Activated CD4-positive, alpha-beta T cell treated with anti-CD3 and anti-CD28 coated beads for 36 hours (primary cell): ENCODE measurements around the gene KDELR3. TPM values are rescaled to one million over a fixed set of nuclear protein-coding genes. Genes with fewer than 3 reads are reported as not detected.
A peak's percentile ranks its signal among the peaks of the same experiment; 100 is the strongest.

ENCODE experiments used
- ATAC-seq: fragments of 200-7000 bp; cut with Tn5 transposase; one replicate; pipeline ENCODE4 v1.10.0; 2021; ENCODE audit warnings: mild to moderate bottlenecking, moderate library complexity
- CTCF ChIA-PET: fragments of 350-600 bp; sonication (Branson Sonifier 250); formaldehyde crosslinking; loops from one replicate; lab custom pipeline; 2021; ENCODE audit warnings: antibody characterized with exemption; lab: Charles Lee
- POLR2A ChIA-PET: fragments of 350-600 bp; sonication (Branson Sonifier 250); formaldehyde crosslinking; loops from one replicate; lab custom pipeline; 2021; ENCODE audit warnings: antibody characterized with exemption, inconsistent platforms; lab: Charles Lee
- DNase-seq: peaks from one replicate; pipeline ENCODE4 v3.0.0-alpha.2; 2020
- H3K27ac Mint-ChIP-seq: one replicate; pipeline ENCODE4 v1.8.0; 2021; ENCODE audit warnings: mixed read lengths
- H3K27me3 Mint-ChIP-seq: one replicate; pipeline ENCODE4 v1.8.0; 2021; ENCODE audit warnings: mixed read lengths
- H3K36me3 Mint-ChIP-seq: one replicate; pipeline ENCODE4 v1.8.0; 2021; ENCODE audit warnings: low read depth, mixed read lengths
- H3K4me1 Mint-ChIP-seq: one replicate; pipeline ENCODE4 v1.8.0; 2021; ENCODE audit warnings: mixed read lengths
- H3K4me3 Mint-ChIP-seq: one replicate; pipeline ENCODE4 v1.8.0; 2021; ENCODE audit warnings: mild to moderate bottlenecking, moderate library complexity, mixed read lengths
- H3K9me3 Mint-ChIP-seq: one replicate; pipeline ENCODE4 v1.8.0; 2021; ENCODE audit warnings: low read depth, mixed read lengths
- intact Hi-C, 2 experiments: fragments of 100-400 bp; cut with DNase I in 1 of 2; cut with micrococcal nuclease in 1 of 2; formaldehyde crosslinking; loops; one replicate each; pipeline versions ENCODE4 v1.14.2 to v1.15.1; 2022 to 2024; cut with DNase I, micrococcal nuclease
- total RNA-seq, 2 experiments: library from RNA; stranded (reverse); gene quantifications; one replicate each; pipeline ENCODE4 v1.2.3, GENCODE V29; 2021

Gene KDELR3
- total RNA-seq, 2 experiments from 2014 or later = 0.84 to 1.1 TPM

DNA sequence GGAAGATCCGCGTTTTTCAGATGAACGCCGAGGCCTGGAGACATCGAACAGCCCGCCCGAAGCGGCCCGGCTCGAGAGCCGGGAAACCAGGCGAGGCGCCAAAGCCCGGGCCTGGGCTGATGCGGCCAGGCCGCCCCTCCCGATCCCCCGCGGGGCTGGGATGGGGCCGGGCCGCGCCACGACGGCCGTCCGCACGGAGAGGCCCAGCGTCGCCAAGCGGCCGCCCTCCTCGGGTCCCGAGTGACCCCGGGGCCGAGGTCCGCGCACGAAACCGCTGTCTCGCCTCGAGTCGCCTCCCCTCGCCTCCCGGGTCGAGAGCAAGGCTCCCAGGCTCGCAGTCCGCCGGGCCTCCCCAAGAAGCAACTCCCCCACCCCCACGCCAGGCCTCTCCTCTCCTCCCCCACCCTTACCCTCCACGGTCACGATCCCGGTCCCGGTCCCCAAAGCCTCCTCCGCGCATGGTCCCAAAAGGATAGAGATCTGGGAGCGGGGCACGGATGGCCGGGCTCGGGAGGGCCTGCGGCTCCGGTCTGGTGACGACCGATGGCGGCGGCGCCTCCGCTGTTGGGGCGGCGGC lies 37.7 kb downstream of the KDELR3 start:
- Mint-ChIP-seq H3K4me3 (peak overlapping the region; percentile 89), H3K27ac (peak overlapping the region; percentile 100), H3K9me3 (peaks cover 2% of the 10 kb centered on the region), H3K27me3 (no peaks in the 10 kb centered on the region), H3K4me1 (peaks cover 40% of the 10 kb centered on the region), H3K36me3 (peaks cover 50% of the 10 kb centered on the region)
- ChIA-PET CTCF (no interaction called here), POLR2A (no interaction called here)
- intact Hi-C loops = loop anchor here (1.0 to 5.0 kb wide), 15 partner anchors 27 to 1977 kb away; partner anchors contain the start of genes DMC1 (in 2 of the 2), GTPBP1 (in 2 of the 2), CBY1 (in 1 of the 2) and CSNK1E (in 1 of the 2)
- peak; percentile 76 for DNase-seq
- ATAC-seq = peak; percentile 15

DNA sequence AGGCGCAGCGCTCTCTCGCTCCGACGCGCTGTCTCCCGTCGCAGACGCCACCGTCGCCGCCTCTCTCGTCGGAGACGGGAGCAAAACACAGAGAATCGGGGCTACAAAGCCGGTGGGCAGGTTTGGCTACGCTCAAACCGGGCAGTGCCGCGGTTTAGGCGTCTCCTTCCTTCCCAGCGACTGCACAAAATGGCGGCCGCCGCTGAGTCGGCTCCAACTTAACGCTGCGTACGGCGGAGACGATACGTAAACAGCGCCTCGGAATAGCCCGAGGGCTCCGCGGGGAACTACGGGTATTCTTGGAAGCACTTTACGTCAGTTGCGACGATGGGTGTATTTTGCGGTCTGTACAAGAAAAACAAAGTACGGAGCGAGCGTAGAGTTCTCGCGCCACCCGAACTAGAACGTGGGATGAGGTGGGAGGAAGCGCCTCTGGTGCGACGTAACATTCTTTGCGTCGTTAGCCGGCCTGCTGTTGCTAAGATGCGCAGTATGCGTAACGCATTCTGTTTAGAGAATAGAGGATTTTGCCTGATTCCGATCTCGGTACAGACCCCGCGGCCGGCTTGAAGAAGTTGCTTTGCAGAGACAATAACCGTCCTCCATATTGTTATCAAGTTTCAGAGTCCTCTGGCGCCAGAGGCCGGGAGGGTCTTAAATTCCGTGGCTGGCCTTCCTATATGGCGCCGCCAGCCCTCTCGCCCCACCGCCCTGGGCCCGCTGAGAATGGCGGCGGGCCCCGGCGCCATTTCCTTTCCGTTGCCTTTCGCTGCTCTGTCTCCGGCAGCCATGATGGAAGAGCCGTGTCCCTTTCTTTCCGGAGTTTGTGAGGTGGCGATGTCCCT lies 38.4 kb downstream of the KDELR3 start, which contains the start of gene DDX17:
DDX17 (minus strand) TSS at position 194 of the 845 bp plus-strand sequence.
- Mint-ChIP-seq H3K4me3 (peak within 1 kb of the TSS; percentile 89), H3K27ac (peak within 1 kb of the TSS; percentile 100), H3K9me3 (peaks cover 2% of the 10 kb centered on the region), H3K4me1 (peaks cover 36% of the 10 kb centered on the region), H3K36me3 (peaks cover 43% of the 10 kb centered on the region), H3K27me3 (no peaks in the 10 kb centered on the region)
- ChIA-PET CTCF (no interaction called here), POLR2A (no interaction called here)
- peak; percentile 89 for ATAC-seq
- peak; percentile 95 for DNase-seq
- intact Hi-C loops = loop anchor here (1.0 to 5.0 kb wide), 15 partner anchors 26 to 1978 kb away; partner anchors contain the start of genes DMC1 (in 2 of the 2), GTPBP1 (in 2 of the 2), CBY1 (in 1 of the 2) and CSNK1E (in 1 of the 2)

DNA sequence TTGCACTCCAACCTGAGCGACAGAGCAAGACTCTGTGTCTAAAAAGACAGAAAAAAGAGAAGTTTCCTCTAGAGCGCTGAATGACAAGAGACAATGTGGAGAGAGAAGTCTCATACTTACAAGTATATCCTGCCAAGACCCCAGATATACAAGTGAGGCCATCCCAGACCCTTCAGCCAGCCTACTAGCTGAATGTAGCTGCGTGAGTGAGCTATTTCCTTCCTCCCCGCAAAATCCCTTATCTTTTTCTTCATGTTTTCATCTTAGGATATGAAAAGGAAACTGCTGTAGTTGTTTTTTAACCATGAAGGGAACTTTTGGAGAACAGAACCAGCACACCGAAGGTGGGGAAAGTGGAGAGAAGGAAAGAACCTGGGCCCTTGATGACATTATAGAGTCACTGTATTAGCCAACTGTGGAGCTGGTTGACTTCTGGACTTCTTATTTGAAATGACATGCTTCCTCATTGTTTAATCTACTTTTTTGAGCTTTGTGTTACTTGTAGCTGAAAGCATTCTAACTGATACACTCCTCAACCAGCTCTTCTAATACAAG lies 42.6 kb downstream of the KDELR3 start:
- POLR2A ChIA-PET = interaction anchor here (1.2 kb wide), 1 partner anchor 8 kb away, joined by 4 read pairs; no protein-coding TSS in a partner anchor
- intact Hi-C loops = no loop called here

DNA sequence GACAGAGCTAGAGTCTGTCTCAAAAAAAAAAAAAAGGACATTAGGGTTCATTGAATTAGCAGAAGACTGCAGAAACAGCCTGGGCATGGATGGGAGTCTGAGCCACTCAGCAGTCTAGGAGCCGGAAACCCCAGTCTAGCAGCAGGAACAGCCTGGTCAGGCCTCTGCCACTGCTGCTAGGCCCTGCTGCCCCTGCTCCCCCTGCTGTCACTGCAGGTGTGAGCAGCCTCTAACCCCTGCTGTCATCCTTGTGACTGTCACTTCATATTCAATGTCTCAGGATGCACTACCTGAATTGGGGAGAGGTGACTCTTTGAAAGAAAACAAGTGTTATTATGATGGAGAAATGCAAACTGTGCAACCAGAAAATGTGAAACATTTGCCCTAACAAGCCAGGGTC lies 45.2 kb downstream of the KDELR3 start:
- ATAC-seq (peak; percentile 97), DNase-seq (peak; percentile 66)
- peaks cover 1% of the 10 kb centered on the region for H3K9me3 Mint-ChIP-seq
- peaks cover 2% of the 10 kb centered on the region for H3K36me3 Mint-ChIP-seq
- no peak overlapping the region for H3K4me3 Mint-ChIP-seq
- H3K27me3 Mint-ChIP-seq = no peaks in the 10 kb centered on the region
- no peak overlapping the region for H3K27ac Mint-ChIP-seq
- ChIA-PET CTCF (interaction anchor here (1.2 kb wide), 1 partner anchor 11 kb away, joined by 3 read pairs; no protein-coding TSS in a partner anchor), POLR2A (no interaction called here)
- peaks cover 2% of the 10 kb centered on the region for H3K4me1 Mint-ChIP-seq
- intact Hi-C loops = no loop called here

More for the DNA sequence above, 42.6 kb downstream of the KDELR3 start:
- Mint-ChIP-seq H3K27ac (no peak overlapping the region), H3K36me3 (peaks cover 4% of the 10 kb centered on the region), H3K27me3 (no peaks in the 10 kb centered on the region), H3K4me1 (peaks cover 9% of the 10 kb centered on the region), H3K4me3 (no peak overlapping the region), H3K9me3 (peaks cover 2% of the 10 kb centered on the region)
- CTCF ChIA-PET = interaction anchor here (0.6 to 1.3 kb wide), 5 partner anchors 14 to 62 kb away, joined by 3 to 6 read pairs (median 3); no protein-coding TSS in a partner anchor
- no peak for DNase-seq
- ATAC-seq = no peak

DNA sequence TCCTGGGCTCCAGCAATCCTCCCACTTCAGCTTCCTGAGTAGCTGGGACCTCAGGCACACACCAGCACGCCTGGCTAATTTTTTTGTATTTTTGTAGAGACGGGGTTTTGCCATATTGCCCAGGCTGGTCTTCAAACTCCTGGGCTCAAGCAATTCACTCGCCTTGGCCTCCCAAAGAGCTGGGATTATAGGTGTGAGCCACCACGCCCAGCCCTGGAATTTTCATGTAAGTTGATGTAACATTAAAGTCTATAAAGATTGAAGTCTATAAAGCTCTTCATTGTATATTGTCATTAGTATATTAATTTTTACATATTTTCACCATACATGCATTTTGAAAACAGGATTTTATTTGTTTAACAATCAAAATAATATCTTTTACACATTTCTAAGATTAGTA lies 50.7 kb downstream of the KDELR3 start:
- Mint-ChIP-seq H3K36me3 (no peaks in the 10 kb centered on the region), H3K4me1 (no peaks in the 10 kb centered on the region), H3K4me3 (no peak overlapping the region), H3K27ac (no peak overlapping the region), H3K27me3 (no peaks in the 10 kb centered on the region), H3K9me3 (no peaks in the 10 kb centered on the region)
- ChIA-PET POLR2A (no interaction called here), CTCF (interaction anchor here (0.7 kb wide), 1 partner anchor 32 kb away, joined by 3 read pairs; no protein-coding TSS in a partner anchor)
- ATAC-seq (no peak), DNase-seq (no peak)
- intact Hi-C loops = no loop called here

DNA sequence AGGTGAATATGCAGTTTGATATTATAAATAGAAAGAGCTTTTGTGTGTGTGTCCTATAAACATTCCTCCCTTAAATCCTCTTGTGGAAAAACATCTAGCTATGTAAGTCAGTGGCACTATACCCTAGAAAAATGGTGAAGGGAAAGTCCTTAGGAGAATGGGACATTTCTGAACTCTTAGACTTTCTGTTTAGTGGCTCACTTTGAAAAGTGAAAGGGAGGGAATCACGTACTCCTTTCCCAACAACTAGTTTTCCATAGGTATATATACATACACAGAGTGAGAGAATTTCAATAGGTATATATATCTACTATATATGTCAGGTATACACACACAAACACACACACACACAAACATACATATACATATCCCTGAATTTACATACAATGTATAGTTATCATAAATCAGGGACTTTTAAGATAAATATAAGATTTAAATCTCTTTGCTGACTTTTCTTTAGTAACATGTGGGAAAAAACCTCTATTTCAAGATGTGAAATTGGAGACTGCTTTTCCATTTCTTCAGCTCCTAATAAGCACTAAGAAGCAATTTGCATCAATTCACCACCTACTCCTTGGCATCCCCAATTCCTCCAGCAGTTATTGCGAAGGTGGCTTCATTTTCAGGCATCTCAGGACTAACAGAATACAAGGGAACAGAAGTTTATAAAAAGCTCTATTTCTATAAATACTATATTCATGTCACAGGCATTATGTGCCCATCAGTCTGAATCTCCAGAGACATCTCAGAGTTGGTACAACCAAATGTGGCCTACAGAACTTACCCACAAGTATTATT lies 51.8 kb downstream of the KDELR3 start:
- Mint-ChIP-seq H3K27ac (no peak overlapping the region), H3K36me3 (no peaks in the 10 kb centered on the region), H3K4me3 (no peak overlapping the region), H3K4me1 (no peaks in the 10 kb centered on the region), H3K27me3 (peaks cover 2% of the 10 kb centered on the region), H3K9me3 (no peaks in the 10 kb centered on the region)
- ATAC-seq = no peak
- ChIA-PET POLR2A (no interaction called here), CTCF (no interaction called here)
- DNase-seq = no peak
- intact Hi-C loops = no loop called here

DNA sequence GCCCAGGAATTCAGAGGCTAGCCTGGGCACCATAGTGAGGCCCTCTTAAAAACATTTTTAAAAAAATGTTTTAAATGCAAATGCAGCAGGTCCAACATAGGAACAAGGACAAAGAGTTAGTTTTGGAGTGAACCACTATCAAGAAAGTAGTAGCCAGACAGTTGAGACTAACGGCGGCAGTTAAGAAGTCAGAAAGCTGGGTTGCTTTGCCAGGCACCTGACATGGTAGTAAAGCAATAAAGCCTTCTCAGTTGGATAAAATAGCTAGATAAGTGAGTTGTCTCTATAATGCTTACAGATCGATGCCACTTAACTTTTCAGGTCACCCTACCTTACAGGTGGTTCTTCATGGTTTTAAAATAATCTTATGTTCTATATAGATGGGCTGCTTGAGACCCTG lies 55.1 kb downstream of the KDELR3 start:
- intact Hi-C loops = no loop called here
- Mint-ChIP-seq H3K9me3 (no peaks in the 10 kb centered on the region), H3K27ac (no peak overlapping the region), H3K27me3 (peaks cover 2% of the 10 kb centered on the region), H3K4me3 (no peak overlapping the region), H3K36me3 (no peaks in the 10 kb centered on the region), H3K4me1 (no peaks in the 10 kb centered on the region)
- DNase-seq = no peak
- POLR2A ChIA-PET = interaction anchor here (0.7 kb wide), 1 partner anchor 49 kb away, joined by 4 read pairs; no protein-coding TSS in a partner anchor
- CTCF ChIA-PET = interaction anchor here (1.0 to 1.7 kb wide), 2 partner anchors 13 to 19 kb away, joined by 3 to 5 read pairs; no protein-coding TSS in a partner anchor
- no peak for ATAC-seq

DNA sequence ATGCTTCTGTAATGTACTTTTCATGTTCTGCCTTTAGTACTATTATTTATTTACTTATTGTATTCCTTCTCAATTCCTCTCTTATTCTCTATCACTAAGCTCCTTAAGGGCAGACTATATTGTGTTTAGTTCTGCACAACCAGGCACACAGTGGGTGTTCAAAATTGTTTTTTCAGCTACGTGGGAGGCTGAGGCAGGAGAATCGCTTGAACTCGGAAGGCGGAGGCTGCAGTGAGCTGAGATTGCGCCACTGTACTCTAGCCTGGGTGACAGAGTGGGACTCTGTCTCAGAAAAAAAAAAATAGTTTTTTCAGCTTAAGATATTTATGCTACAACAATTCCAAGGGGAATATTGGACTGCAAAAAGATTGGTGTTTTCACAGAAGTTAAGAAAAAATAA lies 55.6 kb downstream of the KDELR3 start:
- Mint-ChIP-seq H3K9me3 (no peaks in the 10 kb centered on the region), H3K4me3 (no peak overlapping the region), H3K36me3 (no peaks in the 10 kb centered on the region), H3K27ac (no peak overlapping the region), H3K4me1 (no peaks in the 10 kb centered on the region), H3K27me3 (peaks cover 2% of the 10 kb centered on the region)
- intact Hi-C loops = no loop called here
- no peak for ATAC-seq
- no peak for DNase-seq
- CTCF ChIA-PET = interaction anchor here (1.0 to 1.7 kb wide), 3 partner anchors 11 to 19 kb away, joined by 3 to 5 read pairs (median 3); no protein-coding TSS in a partner anchor
- POLR2A ChIA-PET = interaction anchor here (0.7 kb wide), 2 partner anchors 49 to 890 kb away, joined by 3 to 4 read pairs; no protein-coding TSS in a partner anchor

DNA sequence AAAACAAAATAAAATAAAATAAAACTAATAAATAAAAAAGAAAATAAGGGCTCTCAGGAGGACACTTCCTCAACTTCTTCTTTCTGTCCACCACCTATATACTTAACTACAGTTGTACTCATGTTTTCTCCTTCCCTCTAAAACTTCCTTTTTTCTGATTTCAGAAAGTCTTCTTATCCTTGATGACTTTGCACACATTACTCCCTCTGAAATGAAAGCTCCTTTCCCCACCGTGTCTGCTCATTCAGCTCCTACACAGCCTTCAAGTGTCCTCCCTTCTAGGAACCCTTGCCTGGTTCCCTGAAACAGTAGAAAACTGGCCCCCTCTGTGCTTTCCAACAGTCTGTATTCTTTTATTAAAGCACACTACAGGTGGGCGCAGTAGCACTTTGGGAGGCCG lies 56.5 kb downstream of the KDELR3 start:
- H3K4me1 Mint-ChIP-seq = no peaks in the 10 kb centered on the region
- H3K27me3 Mint-ChIP-seq = peaks cover 2% of the 10 kb centered on the region
- ATAC-seq (no peak), DNase-seq (no peak)
- CTCF ChIA-PET = interaction anchor here (1.7 kb wide), 1 partner anchor 14 kb away, joined by 5 read pairs; no protein-coding TSS in a partner anchor
- intact Hi-C loops = no loop called here
- no peak overlapping the region for H3K4me3 Mint-ChIP-seq
- no peaks in the 10 kb centered on the region for H3K9me3 Mint-ChIP-seq
- no peaks in the 10 kb centered on the region for H3K36me3 Mint-ChIP-seq
- H3K27ac Mint-ChIP-seq = no peak overlapping the region
- POLR2A ChIA-PET = no interaction called here

DNA sequence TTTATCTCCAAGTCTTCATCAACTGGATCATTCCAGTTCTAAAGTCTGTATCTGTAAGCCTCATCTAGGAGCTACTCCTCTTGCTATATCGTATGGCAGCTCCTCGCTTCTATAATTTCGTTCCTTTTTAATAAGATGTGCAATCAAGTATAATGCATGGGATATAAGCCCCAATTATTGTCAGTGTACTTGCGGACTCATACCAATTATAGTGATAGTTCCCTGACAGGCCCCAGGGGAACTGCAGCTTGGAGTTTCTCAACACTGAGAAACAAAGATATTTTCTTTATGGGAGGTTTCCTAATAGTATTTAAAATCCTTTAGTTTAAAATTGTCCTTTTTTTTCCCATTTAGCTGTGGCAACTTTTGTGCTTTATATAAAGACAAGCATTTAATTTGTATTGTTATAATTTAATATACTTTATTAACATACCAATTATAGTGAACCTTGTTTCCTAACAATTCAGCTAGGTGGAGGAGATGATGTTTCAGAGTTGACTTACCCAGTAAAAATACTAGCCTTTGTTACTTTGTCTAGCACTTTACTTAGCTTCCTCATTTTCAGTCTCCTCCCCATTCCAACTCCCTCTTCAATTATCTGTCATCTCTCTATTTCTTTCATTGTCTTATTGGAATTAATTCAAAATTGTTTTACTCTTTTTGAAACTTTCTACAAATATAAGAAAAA lies 63.5 kb downstream of the KDELR3 start:
- DNase-seq (no peak), ATAC-seq (peak; percentile 43)
- H3K36me3 Mint-ChIP-seq = no peaks in the 10 kb centered on the region
- POLR2A ChIA-PET = interaction anchor here (0.6 to 1.0 kb wide), 2 partner anchors 56 to 134 kb away, joined by 3 read pairs; no protein-coding TSS in a partner anchor
- no peaks in the 10 kb centered on the region for H3K27me3 Mint-ChIP-seq
- intact Hi-C loops = no loop called here
- CTCF ChIA-PET = no interaction called here
- H3K4me3 Mint-ChIP-seq = peak overlapping the region; percentile 48
- no peaks in the 10 kb centered on the region for H3K9me3 Mint-ChIP-seq
- peak overlapping the region; percentile 91 for H3K27ac Mint-ChIP-seq
- peaks cover 16% of the 10 kb centered on the region for H3K4me1 Mint-ChIP-seq
